HG02798 (cell line): ENCODE measurements around the gene PRSS16.
"Not testable (repeated sequence)": the region's sequence is repeated elsewhere in the genome, so short reads cannot be mapped to it uniquely, and the experiment has no call there.

Experiments
- ATAC-seq: cut with Tn5 transposase; IDR thresholded peaks from one replicate; pipeline ENCODE4 v1.9.1; 2021; ENCODE audit warnings: mild to moderate bottlenecking; ENCODE audit not compliant: unreplicated experiment, poor library complexity

Gene PRSS16, protein sequence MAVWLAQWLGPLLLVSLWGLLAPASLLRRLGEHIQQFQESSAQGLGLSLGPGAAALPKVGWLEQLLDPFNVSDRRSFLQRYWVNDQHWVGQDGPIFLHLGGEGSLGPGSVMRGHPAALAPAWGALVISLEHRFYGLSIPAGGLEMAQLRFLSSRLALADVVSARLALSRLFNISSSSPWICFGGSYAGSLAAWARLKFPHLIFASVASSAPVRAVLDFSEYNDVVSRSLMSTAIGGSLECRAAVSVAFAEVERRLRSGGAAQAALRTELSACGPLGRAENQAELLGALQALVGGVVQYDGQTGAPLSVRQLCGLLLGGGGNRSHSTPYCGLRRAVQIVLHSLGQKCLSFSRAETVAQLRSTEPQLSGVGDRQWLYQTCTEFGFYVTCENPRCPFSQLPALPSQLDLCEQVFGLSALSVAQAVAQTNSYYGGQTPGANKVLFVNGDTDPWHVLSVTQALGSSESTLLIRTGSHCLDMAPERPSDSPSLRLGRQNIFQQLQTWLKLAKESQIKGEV

GRCh38 chr6:27247133-27247836, at the start of gene PRSS16:
TSS of gene PRSS16 (plus strand) at chr6:27247701. CDS start at chr6:27247738, 37 bp downstream.
- ATAC-seq: no peak

- no peak for ATAC-seq
Measured at GRCh38 chr6:27205375-27206278, 41.9 kb upstream of the PRSS16 start.

- no peak for ATAC-seq
Measured at GRCh38 chr6:27206806-27207205, 40.7 kb upstream of the PRSS16 start.

- no peak for ATAC-seq
Measured at GRCh38 chr6:27208042-27208441, 39.5 kb upstream of the PRSS16 start.

GRCh38 chr6:27209196-27209595, 38.3 kb upstream of the PRSS16 start:
- no peak for ATAC-seq

- no peak for ATAC-seq
Measured at GRCh38 chr6:27209659-27210269, 37.7 kb upstream of the PRSS16 start.

DNA sequence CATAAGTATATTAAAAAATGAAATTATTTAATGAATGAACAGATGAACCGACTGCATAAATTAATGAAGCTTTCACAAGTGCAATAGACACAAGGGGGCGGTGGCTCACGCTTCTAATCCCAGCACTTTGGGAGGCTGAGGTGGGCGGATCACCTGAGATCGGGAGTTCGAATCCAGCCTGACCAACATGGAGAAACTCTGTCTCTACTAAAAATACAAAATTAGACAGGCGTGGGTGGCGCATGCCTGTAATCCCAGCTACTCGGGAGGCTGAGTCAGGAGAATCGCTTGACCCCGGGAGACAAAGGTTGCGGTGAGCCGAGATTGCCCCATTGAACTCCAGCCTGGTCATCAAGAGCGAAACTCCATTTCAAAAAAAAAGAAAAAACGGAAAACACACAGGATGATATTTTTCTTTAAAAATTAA, 34.4 kb upstream of the PRSS16 start:
- ATAC-seq: not testable (repeated sequence)

DNA sequence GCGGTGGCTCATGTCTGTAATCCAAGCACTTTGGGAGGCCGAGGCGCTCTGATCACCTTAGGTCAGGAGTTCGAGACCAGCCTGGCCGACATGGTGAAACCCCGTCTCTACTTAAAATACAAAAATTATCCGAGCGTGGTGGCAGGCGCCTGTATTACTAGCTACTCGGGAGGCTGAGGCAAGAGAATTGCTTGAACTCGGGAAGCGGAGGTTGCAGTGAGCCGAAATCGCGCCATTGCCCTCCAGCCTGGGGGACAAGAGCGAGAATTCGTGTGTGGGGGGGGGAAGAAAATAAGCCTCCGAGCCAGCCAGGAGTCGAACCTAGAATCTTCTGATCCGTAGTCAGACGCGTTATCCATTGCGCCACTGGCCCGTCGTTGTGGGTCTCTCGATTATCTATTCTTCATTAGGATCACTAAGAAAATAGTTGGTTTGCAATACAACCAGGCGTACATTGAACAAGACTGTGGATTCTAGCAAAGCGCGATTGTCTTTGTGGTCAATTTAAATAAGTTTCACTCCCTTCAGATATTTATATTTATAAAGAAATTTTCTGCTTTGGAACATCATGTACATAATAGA, 33.9 kb upstream of the PRSS16 start:
- ATAC-seq: no peak

- no peak for ATAC-seq
Measured at GRCh38 chr6:27214126-27214601, 33.3 kb upstream of the PRSS16 start.

GRCh38 chr6:27216874-27217273, 30.6 kb upstream of the PRSS16 start:
- no peak for ATAC-seq

- not testable (repeated sequence) for ATAC-seq
Measured at GRCh38 chr6:27222971-27223370, 24.5 kb upstream of the PRSS16 start.

DNA sequence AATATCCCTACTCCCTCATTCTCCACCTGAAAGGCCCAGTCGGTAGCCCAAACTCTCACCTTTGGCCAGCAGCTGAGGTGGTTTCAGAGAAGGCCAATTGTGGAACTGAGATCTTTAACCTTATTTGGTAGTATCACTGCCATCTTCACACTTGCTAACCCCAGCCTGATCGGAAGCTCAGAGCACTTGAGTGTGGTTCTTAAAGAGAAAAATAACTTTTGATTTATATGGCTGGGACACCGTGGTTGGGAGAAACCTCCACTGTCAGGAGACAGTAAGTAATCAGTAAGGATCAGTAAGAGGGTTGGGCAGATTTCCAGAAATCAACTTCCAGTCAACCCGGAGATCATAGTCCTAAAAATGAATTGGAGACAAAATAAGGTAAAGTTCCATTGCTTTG, 22.8 kb upstream of the PRSS16 start:
- no peak for ATAC-seq

- no peak for ATAC-seq
Measured at GRCh38 chr6:27228963-27229477, 18.5 kb upstream of the PRSS16 start.

DNA sequence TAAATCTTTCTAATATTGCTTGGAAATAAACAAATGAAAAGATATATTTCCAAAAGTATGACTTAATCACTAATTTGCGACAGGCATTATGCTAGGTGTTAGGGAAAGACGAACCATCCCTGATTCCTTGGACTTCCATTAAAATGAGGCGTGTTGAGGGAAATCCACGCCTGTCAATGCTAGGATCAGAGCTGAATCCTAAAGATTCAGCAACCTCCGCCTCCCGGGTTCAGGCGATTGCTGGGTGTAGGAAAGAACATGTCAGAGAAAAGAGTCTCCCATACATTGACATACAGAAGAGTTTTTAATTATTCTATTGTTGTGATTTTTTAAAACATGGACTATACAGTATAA, 16.8 kb upstream of the PRSS16 start:
- ATAC-seq: no peak

DNA sequence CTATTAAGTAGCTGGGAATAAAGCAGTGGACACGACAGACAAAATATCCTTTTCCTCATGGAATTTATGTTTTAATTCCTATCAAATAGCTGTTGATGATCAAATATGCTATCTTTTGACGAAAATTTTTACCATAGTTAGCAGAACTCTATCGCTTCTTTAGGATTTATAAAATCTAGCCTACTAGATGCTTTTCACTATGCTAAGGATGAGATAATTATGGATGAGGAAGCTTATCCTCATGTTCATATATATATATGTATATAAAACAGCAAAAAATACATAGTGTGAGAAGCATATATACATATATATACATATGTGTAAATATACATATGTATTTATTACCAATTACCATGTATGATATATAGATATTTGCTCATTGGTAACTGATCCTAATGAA, 12.9 kb upstream of the PRSS16 start:
- no peak for ATAC-seq

DNA sequence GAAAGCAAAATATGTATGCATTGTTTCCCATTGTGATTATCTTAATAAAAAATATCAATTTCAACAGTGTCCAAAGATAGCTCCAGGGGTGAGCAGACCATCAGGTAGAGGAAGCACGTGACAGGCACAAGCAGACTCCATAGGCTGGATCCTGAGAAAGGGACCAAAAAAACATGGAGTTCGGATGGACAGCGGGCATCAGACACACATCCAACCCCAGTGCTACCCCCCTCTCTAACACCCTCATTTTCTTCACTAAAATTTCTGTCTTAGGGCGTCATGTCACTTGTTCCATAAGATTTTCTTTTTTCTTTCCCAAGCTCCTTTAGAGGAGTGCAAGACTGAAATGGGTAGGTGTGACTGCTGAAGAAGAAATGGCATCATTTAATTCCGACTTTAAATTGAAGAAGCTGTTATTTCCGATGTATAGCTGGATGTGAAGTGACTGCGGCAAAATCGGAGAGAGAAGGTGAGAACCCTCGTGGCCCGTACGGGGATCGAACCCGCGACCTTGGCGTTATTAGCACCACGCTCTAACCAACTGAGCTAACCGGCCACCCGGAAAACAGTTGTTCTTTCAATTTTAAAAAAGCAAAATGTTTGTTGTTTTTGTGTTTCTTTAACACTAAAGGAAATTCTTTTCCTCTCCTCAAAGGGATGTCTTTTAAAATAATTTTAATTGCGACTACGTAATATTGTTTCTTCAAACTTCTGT, 10.3 kb upstream of the PRSS16 start:
- peak; percentile 38 for ATAC-seq

DNA sequence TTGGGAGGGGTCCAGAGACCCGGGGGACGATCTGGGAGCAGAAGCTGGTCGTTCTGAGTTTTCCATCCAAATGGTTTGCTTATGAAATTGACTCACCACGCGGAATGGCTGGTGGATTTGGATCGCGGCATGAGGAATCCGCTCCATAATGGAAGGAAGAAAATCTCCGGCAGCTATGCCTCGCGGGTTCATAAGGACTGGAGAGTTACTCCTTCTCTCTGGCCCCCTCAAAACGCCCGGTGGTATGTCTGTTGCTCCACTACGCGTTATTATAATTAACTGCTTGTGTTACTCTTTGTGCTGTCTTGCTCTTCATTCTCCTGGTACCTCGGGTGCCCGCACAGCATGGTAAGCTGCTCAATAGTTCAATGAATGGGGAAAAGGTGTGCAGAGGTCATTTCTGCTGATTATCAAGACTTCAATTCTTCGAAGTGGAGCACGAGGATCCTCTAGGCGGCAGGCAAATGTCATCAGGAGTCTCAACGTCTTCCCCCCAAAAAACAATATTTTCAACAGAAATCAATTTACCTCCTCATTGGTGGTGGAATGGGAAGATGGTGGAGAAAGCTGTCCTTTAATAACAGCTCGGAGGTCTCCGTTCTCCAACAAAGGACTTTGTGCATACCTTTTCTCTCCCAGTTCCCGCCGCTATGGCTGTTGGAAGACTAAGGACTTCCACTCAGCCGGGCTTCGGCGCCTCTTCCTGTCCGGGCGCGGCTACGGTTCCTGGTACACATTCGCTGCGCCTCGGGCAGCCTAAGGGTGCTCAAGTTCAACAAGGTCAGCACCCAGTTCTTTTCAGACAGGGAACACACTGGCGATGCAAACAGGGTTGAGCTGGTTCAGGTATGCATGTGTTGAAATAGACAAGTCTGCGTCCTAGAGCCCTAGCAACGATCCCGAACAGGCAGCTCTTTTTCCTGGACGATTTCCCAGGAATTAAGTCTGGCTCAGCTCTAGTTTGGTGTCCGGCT, 9.2 kb upstream of the PRSS16 start:
- ATAC-seq: no peak

DNA sequence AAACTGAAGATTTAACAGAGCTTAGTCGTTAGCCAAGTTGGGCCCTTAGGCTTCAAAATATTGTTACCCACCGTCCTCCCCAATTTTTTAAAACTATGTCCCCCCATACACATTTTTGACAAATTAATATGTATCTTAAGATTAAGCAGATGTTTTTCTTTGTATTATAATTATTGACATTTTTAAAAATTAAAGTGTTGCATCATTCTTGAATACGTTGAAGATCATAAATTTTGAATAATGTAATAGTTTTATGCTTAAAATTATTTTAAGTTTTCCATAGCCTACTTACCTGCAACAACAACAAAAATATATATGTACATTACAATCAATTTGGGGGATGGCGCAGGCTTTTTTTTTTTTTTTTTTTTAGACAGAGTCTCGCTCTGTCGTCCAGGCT, 8.2 kb upstream of the PRSS16 start:
- no peak for ATAC-seq
